Measurements from ENCODE around the gene CDH8.

- TF ChIP-seq CTCF (IDR thresholded peaks at IDR 0.05; ENCODE audit: insufficient read depth, low read length) (no peak), REST (IDR thresholded peaks at IDR 0.05; ENCODE audit: insufficient replicate concordance, low read depth) (no peak), SPI1 (IDR thresholded peaks at IDR 0.05; ENCODE audit: borderline replicate concordance, low read depth) (no peak)
Observed at GRCh38 chr16:62014319-62014923, 21.8 kb downstream of the CDH8 start.

Data from HL-60 (cell line).